GM21786 (cell line): Measurements from ENCODE around the gene PSG4.
"Not testable (repeated sequence)": the region's sequence is repeated elsewhere in the genome, so short reads cannot be mapped to it uniquely, and the experiment has no call there.

ENCODE experiments used
- ATAC-seq: cut with Tn5 transposase; IDR thresholded peaks from one replicate; pipeline ENCODE4 v1.9.1; 2021; ENCODE audit not compliant: unreplicated experiment

The PSG4 gene

DNA sequence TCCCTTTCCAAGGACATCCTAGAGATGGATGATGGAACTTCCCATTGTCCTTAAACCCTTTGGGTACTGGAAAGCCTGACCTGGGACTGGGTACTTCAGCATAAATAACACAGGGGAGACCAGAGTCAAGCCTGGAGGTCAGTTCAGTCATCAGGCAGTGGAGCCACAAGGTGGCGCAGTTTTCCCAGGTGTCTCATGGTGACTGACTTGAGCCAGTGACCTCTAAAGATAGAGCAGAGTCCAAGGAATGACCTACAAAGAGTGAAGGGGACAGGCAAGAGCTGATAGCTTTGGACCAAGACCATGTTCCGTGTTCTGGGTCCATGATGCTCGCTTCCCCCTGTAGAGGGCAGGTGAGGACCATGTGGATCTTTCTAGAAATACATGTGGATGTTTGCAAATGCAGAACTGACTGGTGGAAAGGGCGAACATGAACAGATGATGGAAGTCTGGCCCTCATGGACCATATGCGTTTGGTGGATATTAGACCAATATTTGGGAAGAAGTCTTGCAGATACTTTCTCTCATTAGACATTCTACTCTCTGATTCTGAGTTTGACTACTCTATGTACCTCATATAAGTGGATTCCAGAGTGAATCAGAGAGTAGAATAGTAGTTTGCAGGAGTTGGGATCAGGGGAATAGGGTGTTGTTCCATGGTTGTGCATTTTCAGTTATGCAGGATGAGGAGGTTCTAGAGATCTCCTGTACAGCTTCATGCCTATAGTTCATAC lies 6.6 kb downstream of the PSG4 start:
- ATAC-seq: not testable (repeated sequence)

DNA sequence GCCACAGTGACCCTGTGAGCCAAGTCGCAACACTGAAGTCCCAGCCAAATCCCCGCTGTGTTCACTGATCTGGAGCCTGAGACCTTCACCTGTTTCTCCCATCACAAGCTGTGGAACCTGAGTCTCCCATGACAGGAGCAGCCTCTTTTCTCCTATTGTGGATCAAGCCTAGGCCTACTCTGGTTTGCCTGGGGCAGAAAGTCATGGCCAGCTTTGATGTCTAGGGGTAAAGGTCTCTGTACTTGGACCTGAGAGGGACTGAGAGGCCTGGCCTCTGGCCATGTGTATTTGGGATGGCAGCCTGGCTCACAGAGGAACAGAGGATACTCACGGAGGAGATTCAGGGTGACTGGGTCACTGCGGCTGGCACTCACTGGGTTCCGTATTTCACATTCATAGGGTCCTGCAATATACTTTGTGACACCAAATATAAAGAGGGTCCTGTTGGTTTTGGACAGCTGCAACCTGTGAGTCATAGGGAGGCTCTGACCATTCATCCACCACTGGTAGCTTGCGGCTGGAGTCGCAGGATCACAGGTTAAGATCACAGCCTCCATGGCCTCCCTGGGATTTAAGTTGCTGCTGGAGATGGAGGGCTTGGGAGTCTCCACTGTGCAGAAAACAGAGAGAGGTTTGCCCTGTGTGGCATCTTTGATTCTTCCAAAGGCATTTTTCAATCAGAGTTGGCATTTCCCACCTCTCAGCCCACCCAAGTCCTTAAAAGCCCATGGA lies 7.6 kb downstream of the PSG4 start:
- not testable (repeated sequence) for ATAC-seq

DNA sequence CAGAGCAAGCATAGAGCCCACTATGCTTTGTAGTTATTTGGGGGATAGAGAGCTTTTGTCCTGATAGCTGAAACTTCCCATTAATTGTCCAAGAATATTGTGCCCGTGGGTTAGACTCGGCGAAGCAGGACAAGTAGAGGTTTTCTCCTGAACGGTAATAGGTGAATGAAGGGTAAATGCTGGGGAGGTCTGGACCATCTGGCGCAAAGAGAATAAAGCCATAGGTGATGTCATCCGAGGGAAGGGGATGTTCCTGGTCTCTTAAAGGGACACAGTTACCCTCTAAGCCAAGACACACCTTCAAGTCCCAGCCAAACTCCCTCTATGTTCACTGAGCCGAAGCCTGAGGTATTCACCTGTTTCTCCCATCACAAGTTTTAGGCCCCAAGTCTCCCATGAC lies 11.0 kb downstream of the PSG4 start:
- not testable (repeated sequence) for ATAC-seq

DNA sequence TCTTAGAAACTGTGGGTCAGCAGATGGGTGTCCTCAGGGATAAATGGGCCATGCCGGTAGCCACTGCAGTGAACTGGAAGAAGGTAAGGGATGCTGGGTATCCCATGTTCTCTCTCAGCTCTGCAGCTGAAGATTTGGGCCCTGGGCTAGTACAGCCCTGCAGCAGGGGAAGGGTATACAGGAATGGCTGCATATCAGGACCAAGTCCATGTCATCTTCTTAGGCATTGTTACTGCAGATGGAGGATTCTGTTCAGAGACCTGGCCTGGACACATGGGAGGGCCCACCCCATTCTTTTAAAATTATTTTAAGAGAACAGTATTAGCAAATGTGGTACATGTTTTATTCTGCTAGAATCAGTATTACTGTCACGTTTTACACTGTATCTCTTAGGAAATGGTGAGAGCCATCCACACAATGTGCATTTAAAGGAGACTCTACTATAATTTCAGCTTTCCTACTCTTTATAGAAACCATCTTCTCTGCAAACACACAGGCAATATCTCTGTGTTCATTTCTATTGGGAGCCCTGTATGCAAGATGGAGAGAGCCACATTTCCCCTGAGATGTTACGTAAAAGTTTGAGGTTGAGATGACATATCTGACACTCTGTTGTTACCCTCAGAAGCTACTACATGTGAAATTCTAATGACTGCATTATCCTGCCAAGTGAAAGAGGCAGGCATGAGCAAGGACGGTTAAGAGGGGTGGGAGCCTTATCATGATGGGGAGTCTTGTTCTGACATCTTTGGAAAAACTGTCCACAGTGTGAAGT lies 12.9 kb downstream of the PSG4 start:
- not testable (repeated sequence) for ATAC-seq

DNA sequence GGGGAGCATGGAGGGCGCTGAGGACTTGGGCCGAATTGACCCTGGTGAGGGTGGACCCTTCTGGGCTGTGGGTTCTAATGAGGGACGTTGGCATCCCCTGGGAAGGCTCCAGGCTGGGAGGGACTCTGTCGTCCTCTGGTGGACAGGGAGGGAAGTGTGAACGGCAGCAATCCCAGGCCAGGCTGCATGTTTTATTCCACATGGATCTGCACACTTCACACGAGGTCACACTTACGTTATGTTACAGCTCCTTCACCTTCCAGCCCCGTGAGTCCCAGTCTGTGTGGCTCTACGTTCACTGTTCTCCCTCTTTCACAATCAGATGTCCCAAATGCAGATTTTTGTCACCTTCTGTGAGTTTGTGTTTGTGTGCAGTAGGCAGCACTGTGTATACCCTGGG lies 17.3 kb downstream of the PSG4 start:
- not testable (repeated sequence) for ATAC-seq

DNA sequence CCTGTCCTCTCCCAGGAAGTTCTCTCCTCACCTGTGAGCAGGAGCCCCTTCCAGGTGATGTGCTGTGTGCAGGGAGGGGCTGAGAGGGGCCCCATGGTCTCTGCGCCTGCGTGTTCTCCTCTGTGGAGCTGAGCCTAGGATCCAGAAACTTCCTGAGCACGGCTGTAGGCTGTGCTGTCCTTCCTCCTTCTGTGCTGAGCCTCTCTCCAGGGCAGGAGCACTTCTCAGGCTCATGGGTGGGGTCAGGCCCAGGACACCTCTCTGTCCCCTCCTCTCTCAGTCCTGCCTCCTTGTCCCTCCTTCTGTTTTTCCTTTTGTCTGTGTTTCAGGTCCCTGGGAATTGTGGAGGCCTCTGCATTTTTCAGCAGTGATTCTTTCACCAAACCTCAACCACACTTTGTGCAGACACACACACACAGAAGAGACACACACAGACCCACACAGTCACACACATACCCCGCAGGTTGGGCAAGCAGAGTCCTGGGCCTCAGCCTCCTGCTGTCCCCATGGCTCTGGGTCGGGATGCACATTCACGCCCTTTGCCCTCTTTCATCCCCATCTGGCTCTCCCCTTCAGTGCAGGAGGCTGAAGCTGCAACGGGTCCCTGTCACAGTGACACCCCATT lies 19.0 kb downstream of the PSG4 start, which contains the start of gene PSG5:
Gene PSG5 (minus strand): TSS at position 226 of the 625 bp plus-strand sequence. CDS start 131 bp downstream, at position 95.
- not testable (repeated sequence) for ATAC-seq

DNA sequence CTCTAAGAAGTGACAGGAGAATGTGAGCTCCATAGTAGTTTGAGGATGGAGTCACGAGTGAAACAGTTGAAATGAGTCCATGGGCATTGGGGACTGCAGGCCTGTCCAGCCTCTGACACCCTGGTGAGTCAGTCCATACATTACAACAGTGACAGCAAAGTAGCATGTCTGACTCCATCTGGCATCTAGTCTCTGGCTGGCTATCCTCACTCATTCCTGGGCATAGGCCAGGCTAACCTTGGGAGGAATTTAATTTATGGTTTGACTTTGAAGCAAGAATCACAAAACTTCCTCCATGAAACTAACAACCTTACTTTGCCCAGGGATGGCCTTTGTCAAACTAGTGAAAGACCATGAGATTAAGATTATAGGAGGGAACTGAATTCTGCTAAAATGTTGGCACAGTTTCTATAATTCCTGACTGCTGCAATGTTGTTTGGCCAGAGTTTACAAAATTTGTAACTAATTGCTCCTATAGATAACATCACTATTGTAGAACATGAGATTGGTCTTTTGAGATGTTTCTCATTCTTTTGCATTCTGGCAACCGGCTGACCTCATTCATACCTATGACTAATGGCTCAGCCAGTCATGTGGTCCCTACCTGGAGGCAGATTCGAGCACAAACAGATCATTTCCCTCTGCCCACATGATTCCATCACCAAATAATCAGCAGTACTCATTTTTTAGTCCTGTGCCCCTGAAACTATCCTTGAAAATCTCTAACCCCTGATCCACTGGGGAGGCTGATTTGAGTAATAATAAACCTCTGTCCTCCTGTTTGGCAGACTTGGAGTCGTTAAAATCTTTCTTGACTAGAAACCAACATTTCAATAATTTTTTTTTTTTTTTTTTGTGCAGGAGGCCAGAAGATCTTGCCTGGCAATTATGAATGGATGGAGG lies 23.3 kb downstream of the PSG4 start:
- not testable (repeated sequence) for ATAC-seq

DNA sequence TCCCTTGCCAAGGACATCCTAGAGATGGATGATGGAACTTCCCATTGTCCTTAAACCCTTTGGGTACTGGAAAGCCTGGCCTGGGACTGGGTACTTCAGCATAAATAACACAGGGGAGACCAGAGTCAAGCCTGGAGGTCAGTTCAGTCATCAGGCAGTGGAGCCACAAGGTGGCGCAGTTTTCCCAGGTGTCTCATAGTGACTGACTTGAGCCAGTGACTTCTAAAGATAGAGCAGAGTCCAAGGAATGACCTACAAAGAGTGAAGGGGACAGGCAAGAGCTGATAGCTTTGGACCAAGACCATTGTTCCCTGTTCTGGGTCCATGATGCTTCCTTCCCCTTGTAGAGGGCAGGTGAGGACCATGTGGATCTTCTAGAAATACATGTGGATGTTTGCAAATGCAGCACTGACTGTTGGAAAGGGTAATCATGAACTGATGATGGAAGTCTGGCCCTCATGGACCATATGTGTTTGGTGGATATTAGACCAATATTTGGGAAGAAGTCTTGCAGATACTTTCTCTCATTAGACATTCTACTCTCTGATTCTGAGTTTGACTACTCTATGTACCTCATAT lies 25.8 kb downstream of the PSG4 start:
- ATAC-seq: not testable (repeated sequence)

DNA sequence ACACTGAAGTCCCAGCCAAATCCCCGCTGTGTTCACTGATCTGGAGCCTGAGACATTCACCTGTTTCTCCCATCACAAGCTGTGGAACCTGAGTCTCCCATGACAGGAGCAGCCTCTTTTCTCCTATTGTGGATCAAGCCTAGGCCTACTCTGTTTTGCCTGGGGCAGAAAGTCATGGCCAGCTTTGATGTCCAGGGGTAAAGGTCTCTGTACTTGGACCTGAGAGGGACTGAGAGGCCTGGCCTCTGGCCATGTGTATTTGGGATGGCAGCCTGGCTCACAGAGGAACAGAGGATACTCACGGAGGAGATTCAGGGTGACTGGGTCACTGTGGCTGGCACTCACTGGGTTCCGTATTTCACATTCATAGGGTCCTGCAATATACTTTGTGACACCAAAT lies 26.9 kb downstream of the PSG4 start:
- not testable (repeated sequence) for ATAC-seq

DNA sequence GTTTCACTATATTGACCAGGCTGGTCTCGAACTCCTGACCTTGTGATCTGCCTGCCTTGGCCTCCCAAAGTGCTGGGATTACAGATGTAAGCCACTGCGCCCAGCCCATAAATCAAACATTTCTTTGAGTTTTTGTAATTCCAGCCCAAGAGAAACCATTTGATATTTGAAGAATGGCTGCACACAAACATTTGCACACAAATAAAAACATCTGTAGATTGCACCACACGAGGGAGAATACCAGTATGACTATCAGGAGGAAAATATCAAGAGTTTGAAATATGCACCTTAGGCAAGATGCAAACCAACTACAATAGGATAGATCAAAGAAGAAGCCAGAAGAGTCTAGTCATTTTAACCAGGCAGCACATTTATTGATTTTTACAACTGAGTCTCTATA lies 39.5 kb downstream of the PSG4 start:
- not testable (repeated sequence) for ATAC-seq

DNA sequence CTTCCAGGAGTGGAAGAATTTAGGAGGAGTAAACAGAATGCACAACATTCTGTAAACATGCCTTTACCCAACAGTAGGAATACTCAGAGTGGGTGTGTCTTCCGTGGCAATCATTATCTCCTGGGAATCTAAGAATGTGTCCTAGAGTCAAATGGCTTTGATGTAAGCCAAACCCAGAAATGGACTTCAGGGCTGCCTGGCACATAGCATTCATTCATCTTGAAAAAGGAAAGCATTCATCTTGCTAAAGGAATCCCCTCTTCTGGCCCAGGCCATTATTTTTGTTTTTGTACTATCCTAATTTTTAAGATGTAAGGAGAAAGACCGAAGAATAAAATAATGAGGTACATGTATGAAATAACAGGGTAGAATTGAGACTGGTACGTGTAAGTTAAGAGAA lies 42.3 kb downstream of the PSG4 start:
- ATAC-seq: not testable (repeated sequence)

DNA sequence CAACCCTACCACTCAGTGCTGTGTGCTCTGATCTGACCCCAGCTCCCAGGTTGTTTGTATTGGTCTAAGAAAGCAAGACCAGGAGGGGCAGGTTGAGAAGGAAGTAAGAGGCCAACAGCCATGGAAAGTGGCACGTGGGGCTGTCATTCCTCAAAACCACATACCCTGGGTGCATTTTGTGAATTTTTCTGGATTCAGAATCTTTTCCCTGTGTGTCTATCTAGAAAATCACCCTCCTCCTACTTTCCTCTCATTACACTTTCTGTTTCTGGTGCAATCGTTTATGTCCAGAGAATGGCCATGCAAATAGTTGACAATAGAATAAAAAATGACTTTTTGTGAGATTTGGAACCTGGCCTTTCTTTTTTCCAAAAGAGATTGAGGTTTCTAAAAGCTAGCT lies 43.2 kb downstream of the PSG4 start:
- not testable (repeated sequence) for ATAC-seq

DNA sequence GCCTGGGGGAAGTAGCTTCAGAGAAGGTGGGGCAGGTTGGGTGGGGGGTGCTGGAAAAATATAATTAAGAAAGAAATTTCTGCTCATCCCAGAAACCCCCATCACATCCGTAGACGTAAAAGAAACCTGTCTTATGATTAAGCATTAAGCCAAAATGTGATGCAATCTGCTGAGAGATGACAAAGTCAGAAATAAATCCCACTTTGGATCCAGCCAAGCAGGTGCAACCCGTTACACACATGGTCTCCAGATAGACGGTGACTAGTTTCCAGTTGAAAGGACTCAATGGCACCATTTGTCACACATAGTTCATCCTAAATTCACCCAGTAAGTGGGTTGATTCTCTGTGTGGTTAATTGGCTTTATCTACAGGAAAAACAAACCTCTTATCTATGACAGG lies 53.2 kb downstream of the PSG4 start:
- no peak for ATAC-seq

DNA sequence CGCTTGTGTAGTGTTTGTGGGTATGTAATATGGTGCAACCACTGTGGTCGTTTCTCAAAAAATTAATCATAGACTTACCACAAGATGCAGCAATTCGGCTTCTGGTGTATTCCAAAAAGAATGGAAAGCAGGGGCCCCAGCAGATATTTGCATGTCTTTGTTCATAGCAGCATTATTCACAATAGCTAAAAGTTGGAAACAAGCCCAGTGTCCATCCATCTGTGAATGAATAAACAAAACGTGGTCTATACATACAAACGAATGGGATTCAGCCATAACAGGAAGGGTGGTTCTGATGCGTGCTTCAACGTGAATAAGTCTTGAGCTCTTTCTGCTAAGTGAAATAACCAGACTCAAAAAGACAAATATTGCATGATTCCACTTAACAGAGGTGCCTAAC lies 55.6 kb downstream of the PSG4 start:
- ATAC-seq: not testable (repeated sequence)

DNA sequence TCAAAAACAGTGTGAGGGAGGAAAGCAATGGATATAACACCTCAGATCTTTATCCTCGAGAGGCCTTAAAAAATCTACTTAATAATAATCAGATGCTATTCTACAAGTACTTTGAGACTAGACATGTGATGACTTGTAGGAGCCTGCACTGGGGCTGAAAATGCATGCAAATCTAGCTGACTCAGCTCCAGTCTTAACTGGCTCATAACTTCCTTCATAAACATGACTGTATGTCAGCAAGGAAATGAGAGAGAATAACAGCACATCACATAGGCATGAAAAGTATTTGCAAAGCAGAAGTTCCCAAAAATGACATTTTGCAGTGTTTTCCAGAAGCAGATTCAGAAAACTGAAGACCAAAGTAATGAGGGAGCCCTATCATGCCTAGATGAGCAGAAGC lies 57.2 kb downstream of the PSG4 start:
- ATAC-seq: no peak
